ENCODE data around the gene TNS3. TPM values are rescaled to one million over a fixed set of nuclear protein-coding genes. Genes with fewer than 3 reads are reported as not detected.

TNS3 gene
- total RNA-seq, 2 donors from 2014 or later, result 2.3 to 2.6 TPM

GRCh38 chr7:47405921-47406800 lies 175.8 kb downstream of the TNS3 start:
- H3K27ac Mint-ChIP-seq, result no peak overlapping the region
- ATAC-seq (no peak), DNase-seq (no peak)
- H3K36me3 Mint-ChIP-seq (ENCODE audit: low read depth), result no peaks in the 10 kb centered on the region
- H3K9me3 ChIP-seq (ENCODE audit: control insufficient read depth, low read length, poor library complexity, severe bottlenecking), result no peaks in the 10 kb centered on the region
- no peaks in the 10 kb centered on the region for H3K27me3 Mint-ChIP-seq
- no peak overlapping the region for H3K4me3 Mint-ChIP-seq
- H3K4me1 Mint-ChIP-seq, result no peaks in the 10 kb centered on the region

- H3K27me3 Mint-ChIP-seq, result no peaks in the 10 kb centered on the region
- no peaks in the 10 kb centered on the region for H3K36me3 Mint-ChIP-seq (ENCODE audit: low read depth)
- H3K4me1 Mint-ChIP-seq, result no peaks in the 10 kb centered on the region
- no peak overlapping the region for H3K4me3 Mint-ChIP-seq
- DNase-seq (no peak), ATAC-seq (no peak)
- H3K27ac Mint-ChIP-seq, result no peak overlapping the region
- H3K9me3 ChIP-seq (ENCODE audit: control insufficient read depth, low read length, poor library complexity, severe bottlenecking), result no peaks in the 10 kb centered on the region
These were observed 176.5 kb downstream of the TNS3 start for GRCh38 chr7:47405286-47405904.

GRCh38 chr7:47404010-47404409 lies 177.9 kb downstream of the TNS3 start:
- DNase-seq, result no peak
- Mint-ChIP-seq H3K36me3 (ENCODE audit: low read depth) (no peaks in the 10 kb centered on the region), H3K4me3 (no peak overlapping the region), H3K27ac (no peak overlapping the region), H3K4me1 (no peaks in the 10 kb centered on the region), H3K27me3 (no peaks in the 10 kb centered on the region)
- H3K9me3 ChIP-seq (ENCODE audit: control insufficient read depth, low read length, poor library complexity, severe bottlenecking), result no peaks in the 10 kb centered on the region
- no peak for ATAC-seq

GRCh38 chr7:47402941-47403866 lies 178.7 kb downstream of the TNS3 start:
- Mint-ChIP-seq H3K4me3 (no peak overlapping the region), H3K36me3 (ENCODE audit: low read depth) (no peaks in the 10 kb centered on the region), H3K27me3 (no peaks in the 10 kb centered on the region), H3K27ac (no peak overlapping the region), H3K4me1 (no peaks in the 10 kb centered on the region)
- H3K9me3 ChIP-seq (ENCODE audit: control insufficient read depth, low read length, poor library complexity, severe bottlenecking), result no peaks in the 10 kb centered on the region
- DNase-seq (no peak), ATAC-seq (no peak)

- H3K4me3 Mint-ChIP-seq, result no peak overlapping the region
- no peaks in the 10 kb centered on the region for H3K4me1 Mint-ChIP-seq
- H3K36me3 Mint-ChIP-seq (ENCODE audit: low read depth), result no peaks in the 10 kb centered on the region
- no peaks in the 10 kb centered on the region for H3K27me3 Mint-ChIP-seq
- no peaks in the 10 kb centered on the region for H3K9me3 ChIP-seq (ENCODE audit: control insufficient read depth, low read length, poor library complexity, severe bottlenecking)
- no peak for DNase-seq
- no peak overlapping the region for H3K27ac Mint-ChIP-seq
- ATAC-seq, result no peak
These were observed 180.0 kb downstream of the TNS3 start for GRCh38 chr7:47401611-47402570.

GRCh38 chr7:47400741-47401206 lies 181.1 kb downstream of the TNS3 start:
- no peaks in the 10 kb centered on the region for H3K9me3 ChIP-seq (ENCODE audit: control insufficient read depth, low read length, poor library complexity, severe bottlenecking)
- ATAC-seq (no peak), DNase-seq (no peak)
- no peak overlapping the region for H3K27ac Mint-ChIP-seq
- H3K27me3 Mint-ChIP-seq, result no peaks in the 10 kb centered on the region
- no peak overlapping the region for H3K4me3 Mint-ChIP-seq
- no peaks in the 10 kb centered on the region for H3K36me3 Mint-ChIP-seq (ENCODE audit: low read depth)
- no peaks in the 10 kb centered on the region for H3K4me1 Mint-ChIP-seq

- DNase-seq (no peak), ATAC-seq (no peak)
- no peaks in the 10 kb centered on the region for H3K9me3 ChIP-seq (ENCODE audit: control insufficient read depth, low read length, poor library complexity, severe bottlenecking)
- Mint-ChIP-seq H3K4me1 (no peaks in the 10 kb centered on the region), H3K4me3 (no peak overlapping the region), H3K36me3 (ENCODE audit: low read depth) (no peaks in the 10 kb centered on the region), H3K27me3 (peaks cover 5% of the 10 kb centered on the region), H3K27ac (no peak overlapping the region)
These were observed 181.9 kb downstream of the TNS3 start for GRCh38 chr7:47400001-47400400.

GRCh38 chr7:47394751-47395252 lies 187.1 kb downstream of the TNS3 start:
- Mint-ChIP-seq H3K27me3 (peaks cover 7% of the 10 kb centered on the region), H3K4me1 (no peaks in the 10 kb centered on the region), H3K27ac (no peak overlapping the region), H3K4me3 (no peak overlapping the region), H3K36me3 (ENCODE audit: low read depth) (no peaks in the 10 kb centered on the region)
- no peaks in the 10 kb centered on the region for H3K9me3 ChIP-seq (ENCODE audit: control insufficient read depth, low read length, poor library complexity, severe bottlenecking)
- no peak for DNase-seq
- no peak for ATAC-seq

GRCh38 chr7:47394216-47394615 lies 187.7 kb downstream of the TNS3 start:
- Mint-ChIP-seq H3K27me3 (peaks cover 7% of the 10 kb centered on the region), H3K4me1 (no peaks in the 10 kb centered on the region), H3K4me3 (no peak overlapping the region), H3K36me3 (ENCODE audit: low read depth) (no peaks in the 10 kb centered on the region), H3K27ac (no peak overlapping the region)
- ATAC-seq, result no peak
- H3K9me3 ChIP-seq (ENCODE audit: control insufficient read depth, low read length, poor library complexity, severe bottlenecking), result no peaks in the 10 kb centered on the region
- DNase-seq, result no peak

GRCh38 chr7:47393406-47393805 lies 188.5 kb downstream of the TNS3 start:
- no peak for ATAC-seq
- Mint-ChIP-seq H3K4me1 (no peaks in the 10 kb centered on the region), H3K4me3 (no peak overlapping the region), H3K36me3 (ENCODE audit: low read depth) (no peaks in the 10 kb centered on the region), H3K27ac (no peak overlapping the region), H3K27me3 (peaks cover 7% of the 10 kb centered on the region)
- DNase-seq, result no peak
- no peaks in the 10 kb centered on the region for H3K9me3 ChIP-seq (ENCODE audit: control insufficient read depth, low read length, poor library complexity, severe bottlenecking)

GRCh38 chr7:47392241-47392759 lies 189.6 kb downstream of the TNS3 start:
- ATAC-seq, result no peak
- Mint-ChIP-seq H3K36me3 (ENCODE audit: low read depth) (no peaks in the 10 kb centered on the region), H3K4me1 (no peaks in the 10 kb centered on the region), H3K27me3 (peaks cover 7% of the 10 kb centered on the region), H3K4me3 (no peak overlapping the region), H3K27ac (no peak overlapping the region)
- no peaks in the 10 kb centered on the region for H3K9me3 ChIP-seq (ENCODE audit: control insufficient read depth, low read length, poor library complexity, severe bottlenecking)
- no peak for DNase-seq

GRCh38 chr7:47391726-47392125 lies 190.2 kb downstream of the TNS3 start:
- ATAC-seq (no peak), DNase-seq (no peak)
- Mint-ChIP-seq H3K27ac (no peak overlapping the region), H3K4me1 (no peaks in the 10 kb centered on the region), H3K36me3 (ENCODE audit: low read depth) (no peaks in the 10 kb centered on the region), H3K27me3 (peaks cover 7% of the 10 kb centered on the region), H3K4me3 (no peak overlapping the region)
- no peaks in the 10 kb centered on the region for H3K9me3 ChIP-seq (ENCODE audit: control insufficient read depth, low read length, poor library complexity, severe bottlenecking)

Data from T-helper 17 cell (primary cell).